Tibial artery (tissue), 4 donors: ENCODE measurements around the gene GATAD1.
"Not testable (repeated sequence)": the region's sequence is repeated elsewhere in the genome, so short reads cannot be mapped to it uniquely, and the experiment has no call there.

Experiments used
- DNase-seq, 2 donors: peaks; one replicate each; pipeline ENCODE4 v3.0.0-alpha.2; 2019
- H3K27ac ChIP-seq, 2 donors: fragments of 200-600 bp; sonication (generic) in 1 of 2; 1 replicate in 1 of 2; 2 replicates in 1 of 2; pipeline ENCODE4 v1.5.1; 2018 to 2019; ENCODE audit warnings: mild to moderate bottlenecking in 1 of 2
- H3K27me3 ChIP-seq, 2 donors: fragments of 200-600 bp; sonication (generic) in 1 of 2; one replicate each; pipeline versions ENCODE4 v1.5.1 to v1.6.0; 2016 to 2019
- H3K36me3 ChIP-seq, 3 donors: fragments of 200-600 bp; sonication (generic) in 2 of 3; one replicate each; pipeline ENCODE4 v1.5.1; 2016 to 2019; ENCODE audit warnings: mild to moderate bottlenecking in 2 of 3
- H3K4me1 ChIP-seq, 4 donors: fragments of 200-600 bp; sonication (generic) in 2 of 4; 1 replicate in 3 of 4; 2 replicates in 1 of 4; pipeline ENCODE4 v1.5.1; 2016 to 2019
- H3K4me3 ChIP-seq, 2 donors: fragments of 200-600 bp; sonication (generic) in 1 of 2; 1 replicate in 1 of 2; 2 replicates in 1 of 2; pipeline ENCODE4 v1.5.1; 2018 to 2019; ENCODE audit warnings: mild to moderate bottlenecking in 2 of 2
- H3K9me3 ChIP-seq, 3 donors: fragments of 200-600 bp; sonication (generic) in 1 of 3; one replicate each; pipeline ENCODE4 v1.5.1; 2016 to 2019
- intact Hi-C: fragments of 100-400 bp; cut with DNase I; formaldehyde crosslinking; loops from one replicate; pipeline ENCODE4 v1.15.0; 2023; ENCODE audit warnings: low total_unique reads
- TF ChIP-seq, protein P1 (sequence below), 2 experiments: fragments of 200-600 bp in 1 of 2; fragments of 450-650 bp in 1 of 2; IDR thresholded peaks; one replicate each; pipeline ENCODE4 v1.5.1; 2017 to 2019; ENCODE audit warnings: antibody characterized with exemption in 2 of 2, mild to moderate bottlenecking in 1 of 2, moderate library complexity in 1 of 2

GATAD1 gene

DNA sequence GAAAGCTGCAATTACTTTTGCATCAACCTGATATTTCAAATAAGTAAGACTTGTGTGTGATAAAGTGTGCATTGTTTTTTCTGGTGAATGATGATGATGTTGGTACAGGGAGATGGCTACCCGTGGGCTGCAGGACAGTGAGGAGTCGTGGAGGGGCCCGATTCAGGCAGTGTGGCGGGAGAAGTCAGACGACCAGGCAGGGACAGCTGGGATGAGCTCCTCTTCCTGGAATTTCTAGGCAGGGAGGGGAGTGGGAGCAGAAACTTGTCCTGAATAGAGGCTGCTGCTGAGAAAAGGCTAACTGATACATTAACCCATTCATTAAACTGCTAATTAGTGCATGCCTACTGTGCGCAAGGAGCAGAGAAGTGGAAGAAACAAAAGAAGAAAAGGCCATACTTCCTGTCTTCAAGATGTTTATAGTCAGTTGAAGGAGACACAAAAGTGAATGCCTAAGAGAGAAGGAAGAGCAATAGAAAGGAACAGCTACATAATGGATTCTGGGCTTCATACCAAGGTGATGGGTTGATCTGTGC is 9.3 kb upstream of the GATAD1 start:
- no peak for DNase-seq
- intact Hi-C loops = no loop called here
- TF ChIP-seq, protein P1, sequence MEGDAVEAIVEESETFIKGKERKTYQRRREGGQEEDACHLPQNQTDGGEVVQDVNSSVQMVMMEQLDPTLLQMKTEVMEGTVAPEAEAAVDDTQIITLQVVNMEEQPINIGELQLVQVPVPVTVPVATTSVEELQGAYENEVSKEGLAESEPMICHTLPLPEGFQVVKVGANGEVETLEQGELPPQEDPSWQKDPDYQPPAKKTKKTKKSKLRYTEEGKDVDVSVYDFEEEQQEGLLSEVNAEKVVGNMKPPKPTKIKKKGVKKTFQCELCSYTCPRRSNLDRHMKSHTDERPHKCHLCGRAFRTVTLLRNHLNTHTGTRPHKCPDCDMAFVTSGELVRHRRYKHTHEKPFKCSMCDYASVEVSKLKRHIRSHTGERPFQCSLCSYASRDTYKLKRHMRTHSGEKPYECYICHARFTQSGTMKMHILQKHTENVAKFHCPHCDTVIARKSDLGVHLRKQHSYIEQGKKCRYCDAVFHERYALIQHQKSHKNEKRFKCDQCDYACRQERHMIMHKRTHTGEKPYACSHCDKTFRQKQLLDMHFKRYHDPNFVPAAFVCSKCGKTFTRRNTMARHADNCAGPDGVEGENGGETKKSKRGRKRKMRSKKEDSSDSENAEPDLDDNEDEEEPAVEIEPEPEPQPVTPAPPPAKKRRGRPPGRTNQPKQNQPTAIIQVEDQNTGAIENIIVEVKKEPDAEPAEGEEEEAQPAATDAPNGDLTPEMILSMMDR (IDR thresholded peaks at IDR 0.05) = no peak
- no peaks in the 10 kb centered on the region for H3K4me1 ChIP-seq
- H3K9me3 ChIP-seq = no peaks in the 10 kb centered on the region
- no peak overlapping the region for H3K27ac ChIP-seq
- peaks cover 0 to 6% of the 10 kb centered on the region in 2 donors for H3K27me3 ChIP-seq
- H3K36me3 ChIP-seq = no peaks in the 10 kb centered on the region
- H3K4me3 ChIP-seq = no peak overlapping the region

DNA sequence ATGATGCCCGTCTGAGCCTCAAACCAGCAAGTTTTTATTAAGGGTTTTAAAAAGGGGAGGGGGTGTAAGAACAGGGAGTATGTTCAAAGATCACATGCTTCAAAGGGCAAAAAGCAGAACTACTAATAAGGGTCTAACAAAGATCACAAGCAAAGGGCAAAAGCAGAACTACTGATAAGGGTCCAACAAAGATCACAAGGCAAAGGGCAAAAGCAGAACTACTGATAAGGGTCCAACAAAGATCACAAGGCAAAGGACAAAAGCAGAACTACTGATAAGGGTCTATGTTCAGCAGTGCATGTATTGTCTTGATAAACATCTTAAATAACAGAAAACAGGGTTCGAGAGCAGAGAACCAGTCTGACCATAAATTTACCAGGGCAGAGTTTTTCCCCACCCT is 4.6 kb upstream of the GATAD1 start:
- H3K9me3 ChIP-seq, DNase-seq, H3K27ac ChIP-seq, H3K27me3 ChIP-seq, H3K4me1 ChIP-seq, H3K36me3 ChIP-seq, H3K4me3 ChIP-seq, intact Hi-C loops: not testable (repeated sequence)

DNA sequence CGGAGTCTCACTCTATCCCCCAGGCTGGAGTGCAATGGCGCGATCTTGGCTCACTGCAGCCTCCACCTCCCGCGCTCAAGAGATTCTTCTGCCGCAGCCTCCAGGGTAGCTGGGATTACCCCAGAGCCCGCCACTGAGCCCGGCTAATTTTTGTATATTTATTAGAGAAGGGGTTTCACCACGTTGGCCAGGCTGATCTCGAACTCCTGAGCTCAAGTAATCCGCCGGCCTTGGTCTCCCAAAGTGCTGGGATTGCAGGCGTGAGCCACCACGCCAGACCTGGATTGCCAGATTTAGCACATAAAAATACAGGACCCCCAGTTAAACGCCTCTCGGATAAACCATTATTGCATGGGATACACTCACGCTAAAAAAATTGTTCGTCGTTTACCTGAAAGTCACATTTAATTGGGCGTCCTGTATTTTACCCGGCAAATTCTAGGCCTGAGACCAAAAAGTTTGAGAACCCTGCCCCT is 375 bp upstream of the GATAD1 start:
- peaks cover 19 to 22% (median 20%) of the 10 kb centered on the region in 3 donors for H3K36me3 ChIP-seq
- peak overlapping the region; percentile 93 to 96 for H3K27ac ChIP-seq
- H3K27me3 ChIP-seq = no peaks in the 10 kb centered on the region
- peak in 1 of 2 donors; percentile 23 for DNase-seq
- H3K4me3 ChIP-seq = peak overlapping the region; percentile 87 to 98
- peaks cover 0 to 11% (median 3%) of the 10 kb centered on the region in 4 donors for H3K4me1 ChIP-seq
- TF ChIP-seq, protein P1 (IDR thresholded peaks at IDR 0.05) = peak in 1 of 2 experiments; percentile 91
- intact Hi-C loops = loop anchor here (5.0 kb wide), 1 partner anchor 200 kb away; the partner anchor contains the start of genes ANKIB1 and KRIT1
- no peaks in the 10 kb centered on the region for H3K9me3 ChIP-seq

DNA sequence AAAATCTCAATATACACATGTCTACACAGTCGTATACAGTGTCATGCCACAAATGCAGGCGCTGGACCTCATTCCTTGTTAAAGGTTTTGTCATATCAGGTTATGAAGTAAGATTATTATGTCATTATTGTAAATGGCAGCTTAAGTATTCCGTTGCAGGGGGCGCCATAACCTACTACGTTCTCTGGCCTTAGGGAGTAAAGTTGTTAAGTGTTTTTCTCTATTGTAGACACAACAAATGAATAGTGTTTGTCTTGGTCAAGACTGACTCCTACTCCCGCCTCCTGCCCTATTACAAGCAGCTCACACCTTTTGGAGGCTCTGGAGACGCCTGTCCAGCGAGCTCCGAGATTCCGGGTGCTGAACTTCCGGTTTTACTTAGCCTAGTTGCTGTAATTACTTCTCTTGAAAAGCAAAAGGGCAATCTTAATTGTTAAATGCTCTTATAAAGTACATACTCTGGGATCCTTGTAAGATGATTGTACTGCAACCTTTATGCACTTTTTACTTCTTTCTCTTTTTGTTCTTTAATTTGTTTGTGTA is 994 bp downstream of the GATAD1 start:
- intact Hi-C loops = loop anchor here (5.0 kb wide), 1 partner anchor 201 kb away; the partner anchor contains the start of genes ANKIB1 and KRIT1
- H3K27ac ChIP-seq = peak overlapping the region; percentile 93 to 96
- TF ChIP-seq, protein P1 (IDR thresholded peaks at IDR 0.05) = peak in 1 of 2 experiments; percentile 31
- H3K27me3 ChIP-seq = no peaks in the 10 kb centered on the region
- peak overlapping the region; percentile 87 to 98 for H3K4me3 ChIP-seq
- DNase-seq = peak; percentile 61 to 72
- peaks cover 24 to 35% (median 33%) of the 10 kb centered on the region in 3 donors for H3K36me3 ChIP-seq
- peaks cover 0 to 11% (median 3%) of the 10 kb centered on the region in 4 donors for H3K4me1 ChIP-seq
- no peaks in the 10 kb centered on the region for H3K9me3 ChIP-seq

DNA sequence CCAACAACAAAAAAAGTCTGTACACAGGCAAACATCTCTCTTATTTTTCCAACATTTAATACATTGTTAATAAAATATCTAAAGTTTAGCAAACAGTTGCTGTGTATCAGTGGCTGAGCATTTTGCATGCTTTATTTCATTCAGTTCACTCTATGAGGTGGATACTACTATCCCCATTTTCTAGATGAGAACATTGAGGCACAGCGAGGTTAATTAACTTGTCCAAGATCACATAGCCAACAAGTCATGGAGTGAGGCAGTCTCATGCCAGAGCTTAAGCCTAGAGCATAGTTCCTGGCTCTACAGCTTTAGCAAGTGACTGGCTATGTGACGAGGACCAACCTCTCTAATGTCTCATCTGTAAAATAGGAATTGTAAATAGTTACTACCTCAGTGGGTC is 4.4 kb downstream of the GATAD1 start:
- H3K9me3 ChIP-seq = no peaks in the 10 kb centered on the region
- no peak for DNase-seq
- no peak overlapping the region for H3K4me3 ChIP-seq
- no peaks in the 10 kb centered on the region for H3K27me3 ChIP-seq
- peaks cover 57 to 69% (median 65%) of the 10 kb centered on the region in 3 donors for H3K36me3 ChIP-seq
- no peak overlapping the region for H3K27ac ChIP-seq
- TF ChIP-seq, protein P1 (IDR thresholded peaks at IDR 0.05) = no peak
- intact Hi-C loops = no loop called here
- H3K4me1 ChIP-seq = peaks cover 0 to 11% (median 3%) of the 10 kb centered on the region in 4 donors

DNA sequence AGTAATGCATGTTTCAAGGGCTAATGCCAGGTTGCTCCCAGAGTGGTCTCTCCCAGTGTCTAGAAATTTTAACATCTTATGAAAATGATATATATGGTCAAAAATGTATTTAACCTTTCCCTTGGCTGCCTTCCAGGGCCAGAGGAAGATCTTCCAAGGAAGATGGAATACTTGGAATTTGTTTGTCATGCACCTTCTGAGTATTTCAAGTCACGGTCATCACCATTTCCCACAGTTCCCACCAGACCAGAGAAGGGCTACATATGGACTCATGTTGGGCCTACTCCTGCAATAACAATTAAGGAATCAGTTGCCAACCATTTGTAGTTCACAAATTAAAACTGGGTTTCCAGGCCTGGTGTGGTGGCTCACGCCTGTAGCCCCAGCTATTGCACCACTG is 9.0 kb downstream of the GATAD1 start:
- no peaks in the 10 kb centered on the region for H3K4me1 ChIP-seq
- H3K27me3 ChIP-seq = no peaks in the 10 kb centered on the region
- no peak overlapping the region for H3K4me3 ChIP-seq
- H3K9me3 ChIP-seq = no peaks in the 10 kb centered on the region
- DNase-seq = no peak
- no peak overlapping the region for H3K27ac ChIP-seq
- TF ChIP-seq, protein P1 (IDR thresholded peaks at IDR 0.05) = no peak
- intact Hi-C loops = no loop called here
- peaks cover 53 to 72% (median 65%) of the 10 kb centered on the region in 3 donors for H3K36me3 ChIP-seq
